Neural cell (in vitro differentiated cells): ENCODE data around the gene SEPTIN8. TPM values are rescaled to one million over a fixed set of nuclear protein-coding genes. Genes with fewer than 3 reads are reported as not detected.

Experiments
- H2AFZ ChIP-seq: fragments of 200-600, 300-800 bp; sonication (generic), shearing (Covaris generic); 2 replicates; pipeline ENCODE4 v1.6.0; 2014; ENCODE audit warnings: low read depth, mild to moderate bottlenecking, antibody characterized with exemption, low read length, moderate library complexity
- H3F3A ChIP-seq: fragments of 200-600 bp; shearing (Covaris generic); 2 replicates; pipeline ENCODE4 v1.6.1; 2016; ENCODE audit warnings: mild to moderate bottlenecking, moderate library complexity, mixed read lengths, antibody characterized with exemption, low read length; ENCODE audit not compliant: insufficient read depth, poor library complexity, severe bottlenecking
- H3K27ac ChIP-seq: fragments of 200-600, 300-800 bp; sonication (generic), shearing (Covaris generic); 2 replicates; pipeline ENCODE4 v1.5.1; 2014; ENCODE audit warnings: mild to moderate bottlenecking, low read length, moderate library complexity
- H3K27me3 ChIP-seq: fragments of 300-800, 200-600 bp; sonication (generic), shearing (Covaris generic); 2 replicates; pipeline ENCODE4 v1.6.0; 2014; ENCODE audit warnings: mild to moderate bottlenecking, low read depth, low read length, moderate library complexity; ENCODE audit not compliant: insufficient read depth
- H3K36me3 ChIP-seq: fragments of 300-800, 200-600 bp; sonication (generic), shearing (Covaris generic); 2 replicates; pipeline ENCODE4 v1.5.1; 2014; ENCODE audit warnings: mild to moderate bottlenecking, antibody characterized with exemption, low read length, moderate library complexity; ENCODE audit not compliant: insufficient read depth
- H3K4me2 ChIP-seq: fragments of 300-800, 200-600 bp; sonication (generic), shearing (Covaris generic); 2 replicates; pipeline ENCODE4 v1.6.0; 2014; ENCODE audit warnings: mild to moderate bottlenecking, low read length
- H3K4me3 ChIP-seq: fragments of 300-800, 200-600 bp; sonication (generic), shearing (Covaris generic); 2 replicates; pipeline ENCODE4 v1.5.1; 2014; ENCODE audit warnings: mild to moderate bottlenecking, low read length, moderate library complexity
- H3K79me2 ChIP-seq: fragments of 200-600 bp; shearing (Covaris generic); replicated peaks from 2 replicates; pipeline ENCODE4 v1.6.0; 2014; ENCODE audit warnings: mild to moderate bottlenecking, low read length, moderate library complexity; ENCODE audit not compliant: insufficient read depth
- H3K9ac ChIP-seq: fragments of 300-800, 200-600 bp; sonication (generic), shearing (Covaris generic); 2 replicates; pipeline ENCODE4 v1.6.1; 2016; ENCODE audit warnings: mild to moderate bottlenecking, low read length, mixed read lengths
- H3K9me2 ChIP-seq: fragments of 200-600 bp; shearing (Covaris generic); 2 replicates; pipeline ENCODE4 v1.6.1; 2016; ENCODE audit warnings: mild to moderate bottlenecking, low read length, mixed read lengths; ENCODE audit not compliant: insufficient read depth
- H3K9me3 ChIP-seq: fragments of 200-600, 300-800 bp; sonication (generic), shearing (Covaris generic); 2 replicates; pipeline ENCODE4 v1.6.1; 2016; ENCODE audit warnings: mild to moderate bottlenecking, mixed run types, low read length, moderate library complexity, mixed read lengths
- H4K20me1 ChIP-seq: fragments of 200-600 bp; shearing (Covaris generic); 2 replicates; pipeline ENCODE4 v1.6.1; 2016; ENCODE audit warnings: mild to moderate bottlenecking, mixed run types; ENCODE audit not compliant: insufficient read depth
- CTCF ChIP-seq: fragments of 450-650 bp; IDR thresholded peaks from 2 replicates; pipeline ENCODE4 v1.5.1; 2014; ENCODE audit warnings: antibody characterized with exemption, mild to moderate bottlenecking, moderate library complexity; ENCODE audit not compliant: poor library complexity, severe bottlenecking
- EP300 ChIP-seq: fragments of 450-650 bp; conservative IDR thresholded peaks from 2 replicates; pipeline ENCODE4 v1.6.1; 2014; ENCODE audit warnings: antibody characterized with exemption, mild to moderate bottlenecking, moderate library complexity; ENCODE audit not compliant: poor library complexity, severe bottlenecking
- EZH2 ChIP-seq: fragments of 200-600, 300-800 bp; shearing (Covaris generic), sonication (generic); IDR thresholded peaks from 2 replicates; pipeline ENCODE4 v1.6.1; 2014; ENCODE audit warnings: antibody characterized with exemption, low read length, borderline replicate concordance, mild to moderate bottlenecking; ENCODE audit not compliant: insufficient read depth, poor library complexity, severe bottlenecking
- MXI1 ChIP-seq: fragments of 450-650 bp; conservative IDR thresholded peaks from 2 replicates; pipeline ENCODE4 v1.6.1; 2014; ENCODE audit warnings: antibody characterized with exemption, mild to moderate bottlenecking; ENCODE audit not compliant: poor library complexity, severe bottlenecking
- POLR2AphosphoS5 ChIP-seq: IDR thresholded peaks from 2 replicates; pipeline ENCODE4 v1.6.1; 2012
- RAD21 ChIP-seq: fragments of 450-650 bp; conservative IDR thresholded peaks from 2 replicates; pipeline ENCODE4 v1.6.1; 2014; ENCODE audit warnings: antibody characterized with exemption, mild to moderate bottlenecking, moderate library complexity
- REST ChIP-seq: IDR thresholded peaks from 2 replicates; pipeline ENCODE4 v1.6.1; 2012; ENCODE audit warnings: borderline replicate concordance
- SMC3 ChIP-seq: fragments of 450-650 bp; conservative IDR thresholded peaks from 2 replicates; pipeline ENCODE4 v1.6.1; 2014; ENCODE audit warnings: antibody characterized with exemption, mild to moderate bottlenecking, moderate library complexity; ENCODE audit not compliant: poor library complexity
- TAF1 ChIP-seq: IDR thresholded peaks from 2 replicates; pipeline ENCODE4 v1.6.1; 2012; ENCODE audit warnings: low read depth
- polyA plus RNA-seq: library from polyadenylated mRNA; depleted of rRNA; stranded (reverse); fragments of >200 nt; gene quantifications from 2 replicates; pipeline ENCODE4 v1.2.3, GENCODE V29; 2014

Gene SEPTIN8
- polyA plus RNA-seq, 1 donor from 2014 or later, result 37.7 TPM

DNA sequence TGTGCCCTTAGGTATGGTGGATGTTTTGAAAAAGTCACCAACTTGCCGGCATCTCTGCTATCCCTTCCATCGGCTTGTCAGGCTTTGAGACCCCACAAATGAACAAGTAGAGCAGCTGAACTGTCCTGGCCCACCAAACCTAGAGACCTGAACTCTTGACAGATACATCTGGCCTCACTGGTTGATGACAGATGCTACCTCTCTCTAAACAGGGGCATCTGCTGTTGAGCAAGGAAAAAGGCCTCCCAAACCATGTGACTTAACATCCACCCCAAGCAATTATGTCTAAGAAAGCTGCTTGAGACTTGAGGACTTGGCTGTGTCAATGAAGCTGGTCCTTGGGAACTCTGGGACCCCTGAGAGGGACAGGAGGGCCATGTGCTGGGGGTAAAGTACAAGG lies 27.5 kb downstream of the SEPTIN8 start (continued):
- no peak for TF ChIP-seq REST

- no peaks in the 10 kb centered on the region for H3K79me2 ChIP-seq
- no peak overlapping the region for H3K9ac ChIP-seq
- H4K20me1 ChIP-seq, result no peaks in the 10 kb centered on the region
- H3K36me3 ChIP-seq, result no peaks in the 10 kb centered on the region
- no peaks in the 10 kb centered on the region for H3K9me3 ChIP-seq
- H3K4me2 ChIP-seq, result no peak overlapping the region
- no peaks in the 10 kb centered on the region for H3F3A ChIP-seq
- H3K9me2 ChIP-seq, result no peaks in the 10 kb centered on the region
- H3K27ac ChIP-seq, result no peak overlapping the region
- peaks cover 44% of the 10 kb centered on the region for H3K27me3 ChIP-seq
- no peak overlapping the region for H2AFZ ChIP-seq
- TF ChIP-seq MXI1 (no peak), CTCF (no peak), POLR2AphosphoS5 (no peak), RAD21 (no peak), EP300 (no peak), EZH2 (no peak), REST (no peak), SMC3 (no peak), TAF1 (no peak)
- H3K4me3 ChIP-seq, result no peak overlapping the region
Observed at GRCh38 chr5:132748522-132749000, 28.5 kb downstream of the SEPTIN8 start.
